Hepatocyte (in vitro differentiated cells): Measurements from ENCODE around the gene OGFOD2. TPM values are rescaled to one million over a fixed set of nuclear protein-coding genes. Genes with fewer than 3 reads are reported as not detected.

Source experiments
- DNase-seq: peaks from one replicate; pipeline ENCODE4 v3.0.0-alpha.2; 2016; ENCODE audit warnings: low spot score
- H2AFZ ChIP-seq: fragments of 200-600 bp; sonication (generic); 2 replicates; pipeline ENCODE4 v1.6.0; 2016; ENCODE audit warnings: antibody characterized with exemption, mild to moderate bottlenecking
- H3K27ac ChIP-seq: fragments of 200-600 bp; sonication (generic); 2 replicates; pipeline ENCODE4 v1.5.1; 2016; ENCODE audit warnings: mild to moderate bottlenecking
- H3K27me3 ChIP-seq: fragments of 200-600 bp; sonication (generic); 2 replicates; pipeline ENCODE4 v1.6.1; 2016
- H3K36me3 ChIP-seq: fragments of 200-600 bp; sonication (generic); replicated peaks from 2 replicates; pipeline ENCODE4 v1.5.1; 2016; ENCODE audit warnings: low read depth; ENCODE audit not compliant: insufficient read depth
- H3K4me1 ChIP-seq: fragments of 200-600 bp; sonication (generic); 2 replicates; pipeline ENCODE4 v1.5.1; 2016; ENCODE audit warnings: mild to moderate bottlenecking, moderate library complexity; ENCODE audit not compliant: insufficient read depth
- H3K4me2 ChIP-seq: fragments of 200-600 bp; sonication (generic); 2 replicates; pipeline ENCODE4 v1.6.0; 2016
- H3K4me3 ChIP-seq: fragments of 200-600 bp; sonication (generic); 2 replicates; pipeline ENCODE4 v1.5.1; 2016; ENCODE audit warnings: mild to moderate bottlenecking
- H3K79me2 ChIP-seq: fragments of 200-600 bp; sonication (generic); 2 replicates; pipeline ENCODE4 v1.6.0; 2017; ENCODE audit warnings: mild to moderate bottlenecking
- H3K9me2 ChIP-seq: fragments of 200-600 bp; sonication (generic); replicated peaks from 2 replicates; pipeline ENCODE4 v1.6.0; 2017; ENCODE audit warnings: mild to moderate bottlenecking; ENCODE audit not compliant: insufficient read depth
- H3K9me3 ChIP-seq: fragments of 200-600 bp; sonication (generic); 2 replicates; pipeline ENCODE4 v1.5.1; 2016; ENCODE audit warnings: low read depth, mild to moderate bottlenecking
- H4K20me1 ChIP-seq: fragments of 200-600 bp; sonication (generic); 2 replicates; pipeline ENCODE4 v1.6.0; 2016; ENCODE audit warnings: mild to moderate bottlenecking; ENCODE audit not compliant: insufficient read depth, poor library complexity, severe bottlenecking
- EZH2 ChIP-seq: fragments of 200-600 bp; sonication (generic); IDR thresholded peaks from 2 replicates; pipeline ENCODE4 v1.6.1; 2016; ENCODE audit warnings: antibody characterized with exemption, mild to moderate bottlenecking, borderline replicate concordance
- EZH2phosphoT487 ChIP-seq: fragments of 200-600 bp; sonication (generic); IDR thresholded peaks from one replicate; pipeline ENCODE4 v1.6.1; 2018; ENCODE audit warnings: antibody characterized with exemption, mild to moderate bottlenecking, low read depth, moderate library complexity; ENCODE audit not compliant: unreplicated experiment, severe bottlenecking
- WGBS: methylation state at CpG from one replicate; pipeline ENCODE4 v1.1.6; 2016; ENCODE audit warnings: low lambda C conversion rate; ENCODE audit errors: missing lambda C conversion rate; 5-methylcytosine and 5-hydroxymethylcytosine counted together
- polyA plus RNA-seq: library from polyadenylated mRNA; unstranded; fragments of >200 nt; fragmentation: Nextera tagmentation; extraction: Ambion mirVana; gene quantifications from 2 replicates; pipeline ENCODE4 v1.2.1, GENCODE V29; 2016
- total RNA-seq: library from RNA; depleted of rRNA; stranded (reverse); fragments of >200 nt; gene quantifications from 2 replicates; pipeline ENCODE4 v1.2.3, GENCODE V29; 2014
- TF ChIP-seq, protein P1 (sequence below): fragments of 200-600 bp; sonication (generic); IDR thresholded peaks from 2 replicates; pipeline ENCODE4 v1.5.1; 2016; ENCODE audit warnings: antibody characterized with exemption, mild to moderate bottlenecking; ENCODE audit not compliant: poor library complexity

Gene OGFOD2
- total and polyA plus RNA-seq, 2 experiments from 2014 or later = 11.4 to 26.5 TPM

GRCh38 chr12:123005081-123005626, 30.1 kb downstream of the OGFOD2 start:
- no peaks in the 10 kb centered on the region for H4K20me1 ChIP-seq
- no peaks in the 10 kb centered on the region for H3K9me3 ChIP-seq
- 96% methylated on average over 22 of the region's 22 CpGs for WGBS
- H3K4me3 ChIP-seq = no peak overlapping the region
- no peaks in the 10 kb centered on the region for H3K4me1 ChIP-seq
- no peaks in the 10 kb centered on the region for H3K79me2 ChIP-seq
- no peaks in the 10 kb centered on the region for H3K36me3 ChIP-seq
- DNase-seq = no peak
- TF ChIP-seq EZH2phosphoT487 (no peak), EZH2 (no peak)
- TF ChIP-seq, protein P1, sequence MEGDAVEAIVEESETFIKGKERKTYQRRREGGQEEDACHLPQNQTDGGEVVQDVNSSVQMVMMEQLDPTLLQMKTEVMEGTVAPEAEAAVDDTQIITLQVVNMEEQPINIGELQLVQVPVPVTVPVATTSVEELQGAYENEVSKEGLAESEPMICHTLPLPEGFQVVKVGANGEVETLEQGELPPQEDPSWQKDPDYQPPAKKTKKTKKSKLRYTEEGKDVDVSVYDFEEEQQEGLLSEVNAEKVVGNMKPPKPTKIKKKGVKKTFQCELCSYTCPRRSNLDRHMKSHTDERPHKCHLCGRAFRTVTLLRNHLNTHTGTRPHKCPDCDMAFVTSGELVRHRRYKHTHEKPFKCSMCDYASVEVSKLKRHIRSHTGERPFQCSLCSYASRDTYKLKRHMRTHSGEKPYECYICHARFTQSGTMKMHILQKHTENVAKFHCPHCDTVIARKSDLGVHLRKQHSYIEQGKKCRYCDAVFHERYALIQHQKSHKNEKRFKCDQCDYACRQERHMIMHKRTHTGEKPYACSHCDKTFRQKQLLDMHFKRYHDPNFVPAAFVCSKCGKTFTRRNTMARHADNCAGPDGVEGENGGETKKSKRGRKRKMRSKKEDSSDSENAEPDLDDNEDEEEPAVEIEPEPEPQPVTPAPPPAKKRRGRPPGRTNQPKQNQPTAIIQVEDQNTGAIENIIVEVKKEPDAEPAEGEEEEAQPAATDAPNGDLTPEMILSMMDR = no peak
- no peak overlapping the region for H3K27ac ChIP-seq
- no peaks in the 10 kb centered on the region for H3K27me3 ChIP-seq
- H3K4me2 ChIP-seq = no peak overlapping the region
- no peak overlapping the region for H2AFZ ChIP-seq
- no peaks in the 10 kb centered on the region for H3K9me2 ChIP-seq

DNA sequence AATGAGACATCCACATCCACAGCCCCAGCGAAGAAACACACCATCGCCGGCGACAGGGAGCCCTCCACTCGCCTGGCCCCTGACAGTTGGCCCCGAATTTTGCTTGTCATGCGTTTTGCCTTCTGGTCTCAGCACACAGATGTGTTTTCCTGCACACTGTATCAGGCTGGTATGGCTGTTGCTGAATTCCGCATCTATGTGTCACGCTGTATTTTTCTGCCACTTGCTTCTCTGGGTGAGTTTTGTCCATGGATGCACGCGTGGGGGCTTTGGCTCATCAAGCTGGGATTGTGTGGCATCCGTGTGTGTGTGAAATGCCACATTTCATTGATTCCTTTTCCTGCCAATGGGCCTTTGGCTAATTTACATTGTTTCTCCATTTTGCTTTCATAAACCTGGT, 31.9 kb downstream of the OGFOD2 start:
- Histone ChIP-seq H3K9me3 (no peaks in the 10 kb centered on the region), H3K9me2 (no peaks in the 10 kb centered on the region), H3K4me1 (no peaks in the 10 kb centered on the region), H3K27ac (no peak overlapping the region), H4K20me1 (no peaks in the 10 kb centered on the region), H3K79me2 (no peaks in the 10 kb centered on the region), H3K4me3 (no peak overlapping the region), H3K4me2 (no peak overlapping the region), H2AFZ (no peak overlapping the region), H3K27me3 (no peaks in the 10 kb centered on the region), H3K36me3 (no peaks in the 10 kb centered on the region)
- DNase-seq = no peak
- WGBS = 80% methylated on average over 12 of the region's 12 CpGs
- TF ChIP-seq EZH2 (no peak), EZH2phosphoT487 (no peak)
- TF ChIP-seq, protein P1 = no peak

GRCh38 chr12:123010110-123010509, 35.1 kb downstream of the OGFOD2 start:
- Histone ChIP-seq H3K4me1 (no peaks in the 10 kb centered on the region), H2AFZ (no peak overlapping the region), H3K4me2 (no peak overlapping the region), H3K79me2 (no peaks in the 10 kb centered on the region), H3K36me3 (no peaks in the 10 kb centered on the region), H3K27ac (no peak overlapping the region), H4K20me1 (no peaks in the 10 kb centered on the region), H3K9me3 (no peaks in the 10 kb centered on the region), H3K4me3 (no peak overlapping the region), H3K27me3 (no peaks in the 10 kb centered on the region), H3K9me2 (no peaks in the 10 kb centered on the region)
- TF ChIP-seq, protein P1 = no peak
- TF ChIP-seq EZH2phosphoT487 (no peak), EZH2 (no peak)
- 83% methylated on average over 1 of the region's 1 CpG for WGBS
- DNase-seq = no peak
